HepG2 (cell line): ENCODE results near the gene TXNDC11. TPM values are rescaled to one million over a fixed set of nuclear protein-coding genes. Genes with fewer than 3 reads are reported as not detected.

Source experiments
- ATAC-seq: fragments of 200-7000 bp; cut with Tn5 transposase; 3 replicates; pipeline ENCODE4 v1.9.1; 2020; ENCODE audit warnings: mild to moderate bottlenecking, moderate library complexity
- BruUV-seq: library from RNA; stranded (reverse); fragments of 400-500 nt; replicated peaks from 2 replicates; lab custom pipeline; 2021; lab: Mats Ljungman, UMichigan
- CTCF ChIA-PET: fragments of 300-600 bp; formaldehyde crosslinking; extraction: SDS; loops from one replicate; lab custom pipeline; 2021; ENCODE audit warnings: low total read pairs, inconsistent platforms, low intra/inter-chr PET ratio; lab: Yijun Ruan, JAX
- POLR2A ChIA-PET: fragments of 350-600 bp; sonication (Branson Sonifier 250); formaldehyde crosslinking; loops from one replicate; lab custom pipeline; 2020; ENCODE audit warnings: antibody characterized with exemption, inconsistent platforms; lab: Yijun Ruan, JAX
- DNase-seq: peaks from one replicate; pipeline ENCODE4 v3.0.0-alpha.2; 2015; ENCODE audit warnings: low spot score
- FAIRE-seq: peaks from 3 replicates; lab custom pipeline; 2011; peaks lifted over from hg19 to GRCh38; lab: Jason Lieb, UNC
- H2AFZ ChIP-seq: one replicate; pipeline ENCODE4 v1.6.1; 2011; ENCODE audit warnings: low read length, inconsistent platforms
- H3K27ac ChIP-seq: fragments of 300-600 bp; 3 replicates; pipeline ENCODE4 v1.8.0; 2011; ENCODE audit warnings: mixed run types, mild to moderate bottlenecking, mixed read lengths, low read length, inconsistent platforms; ENCODE audit not compliant: insufficient read depth; ENCODE audit errors: extremely low read length
- H3K27me3 ChIP-seq, 2 experiments: fragments of 200-600 bp in 1 of 2; 2 replicates in 1 of 2; 3 replicates in 1 of 2; pipeline versions ENCODE4 v1.6.0 to v1.8.0; 2011; ENCODE audit warnings: low read length in 2 of 2, mild to moderate bottlenecking in 2 of 2, moderate library complexity in 2 of 2, inconsistent platforms in 1 of 2; ENCODE audit not compliant: insufficient read depth in 2 of 2, control insufficient read depth in 1 of 2
- H3K36me3 ChIP-seq, 2 experiments: fragments of 200-600 bp in 1 of 2; replicated peaks in 1 of 2; 2 replicates in 1 of 2; 3 replicates in 1 of 2; pipeline versions ENCODE4 v1.5.1 to v1.8.0; 2011; ENCODE audit warnings: low read length in 2 of 2, inconsistent platforms in 1 of 2; ENCODE audit not compliant: insufficient read depth in 2 of 2, control insufficient read depth in 1 of 2
- H3K4me1 ChIP-seq: 2 replicates; pipeline ENCODE4 v1.5.1; 2012; ENCODE audit warnings: low read length, inconsistent platforms; ENCODE audit not compliant: insufficient read depth
- H3K4me2 ChIP-seq: 2 replicates; pipeline ENCODE4 v1.6.0; 2011; ENCODE audit warnings: low read depth, low read length, inconsistent platforms
- H3K4me3 ChIP-seq, 3 experiments: fragments of 200-600 bp in 1 of 3; sonication (generic), shearing (Covaris generic) in 1 of 3; replicated peaks in 1 of 3; 2 replicates each; pipeline ENCODE4 v1.5.1; 2011 to 2016; ENCODE audit warnings: low read length in 3 of 3, inconsistent platforms in 2 of 3, low read depth in 2 of 3, mild to moderate bottlenecking in 2 of 3, control low read depth in 1 of 3, mixed read lengths in 1 of 3; ENCODE audit not compliant: insufficient read depth in 1 of 3
- H3K79me2 ChIP-seq: one replicate; pipeline ENCODE4 v1.6.1; 2011; ENCODE audit warnings: low read length, inconsistent platforms; ENCODE audit not compliant: insufficient read depth
- H3K9ac ChIP-seq: 2 replicates; pipeline ENCODE4 v1.6.0; 2011; ENCODE audit warnings: mild to moderate bottlenecking, low read depth, low read length, inconsistent platforms; ENCODE audit not compliant: insufficient read depth
- H3K9me3 ChIP-seq: 2 replicates; pipeline ENCODE4 v1.5.1; 2012; ENCODE audit warnings: mild to moderate bottlenecking, low read length
- H4K20me1 ChIP-seq: 2 replicates; pipeline ENCODE4 v1.6.0; 2011; ENCODE audit warnings: inconsistent platforms, mild to moderate bottlenecking, low read length, moderate library complexity; ENCODE audit not compliant: insufficient read depth
- CREM ChIP-seq, 2 experiments: sonication (generic) in 1 of 2; formaldehyde crosslinking in 1 of 2; IDR thresholded peaks; 2 replicates each; pipeline versions ENCODE4 v1.4.0 to v1.6.1; 2016 to 2020; ENCODE audit warnings: antibody characterized with exemption in 1 of 2, mild to moderate bottlenecking in 1 of 2, missing genetic modification reagents in 1 of 2
- DNMT1 ChIP-seq: sonication (generic); formaldehyde crosslinking; IDR thresholded peaks from 2 replicates; pipeline ENCODE4 v1.5.1; 2020; ENCODE audit warnings: mild to moderate bottlenecking, missing genetic modification reagents
- ETS1 ChIP-seq: sonication (generic); formaldehyde crosslinking; IDR thresholded peaks from 2 replicates; pipeline ENCODE4 v1.4.0; 2020; ENCODE audit warnings: missing genetic modification reagents
- FOXK2 ChIP-seq: fragments of 450-650 bp; IDR thresholded peaks from 2 replicates; pipeline ENCODE4 v1.6.1; 2016
- ISX ChIP-seq: sonication (generic); formaldehyde crosslinking; conservative IDR thresholded peaks from 2 replicates; pipeline ENCODE4 v1.5.0; 2020; ENCODE audit warnings: missing genetic modification reagents
- KDM2A ChIP-seq: sonication (generic); formaldehyde crosslinking; IDR thresholded peaks from 2 replicates; pipeline ENCODE4 v1.4.0; 2020; ENCODE audit warnings: low read depth, missing genetic modification reagents, borderline replicate concordance
- KMT2B ChIP-seq: IDR thresholded peaks from 2 replicates; pipeline ENCODE4 v1.6.1; 2016; ENCODE audit warnings: missing genetic modification reagents, missing compliant biosample characterization
- NAIF1 ChIP-seq: sonication (generic); formaldehyde crosslinking; IDR thresholded peaks from 2 replicates; pipeline ENCODE4 v1.5.0; 2020; ENCODE audit warnings: mild to moderate bottlenecking, missing genetic modification reagents, borderline replicate concordance
- ZBTB3 ChIP-seq: sonication (generic); formaldehyde crosslinking; IDR thresholded peaks from 2 replicates; pipeline ENCODE4 v1.4.0; 2020; ENCODE audit warnings: low read depth, mild to moderate bottlenecking, moderate library complexity, missing genetic modification reagents, borderline replicate concordance
- ZBTB7A ChIP-seq: sonication (generic); formaldehyde crosslinking; IDR thresholded peaks from 2 replicates; pipeline ENCODE4 v1.8.0; 2022; ENCODE audit warnings: mild to moderate bottlenecking, missing genetic modification reagents
- ZNF446 ChIP-seq: sonication (generic); formaldehyde crosslinking; IDR thresholded peaks from 2 replicates; pipeline ENCODE4 v1.5.0; 2020; ENCODE audit warnings: mild to moderate bottlenecking, missing genetic modification reagents
- ZNF766 ChIP-seq: sonication (generic); formaldehyde crosslinking; IDR thresholded peaks from 2 replicates; pipeline ENCODE4 v1.5.0; 2020; ENCODE audit warnings: missing genetic modification reagents, borderline replicate concordance
- ZNF770 ChIP-seq: sonication (generic); formaldehyde crosslinking; IDR thresholded peaks from 2 replicates; pipeline ENCODE4 v1.5.0; 2020; ENCODE audit warnings: mild to moderate bottlenecking, missing genetic modification reagents
- ZNF772 ChIP-seq: sonication (generic); formaldehyde crosslinking; IDR thresholded peaks from 2 replicates; pipeline ENCODE4 v1.5.0; 2020; ENCODE audit warnings: mild to moderate bottlenecking, missing genetic modification reagents
- WGBS: methylation state at CpG from one replicate; pipeline ENCODE4 v1.1.6; 2017; ENCODE audit warnings: low lambda C conversion rate; 5-methylcytosine and 5-hydroxymethylcytosine counted together
- in situ Hi-C: cut with HindIII; loops from 2 replicates; pipeline ENCODE4 v1.10.0; 2017; ENCODE audit warnings: low pct_unique_long_range_greater_than_20kb; ENCODE audit not compliant: extremely low pct_ligation_motif_present
- intact Hi-C: fragments of 100-400 bp; cut with micrococcal nuclease; formaldehyde crosslinking; loops from one replicate; pipeline ENCODE4 v1.10.0; 2022; ENCODE audit not compliant: unreplicated experiment
- polyA plus RNA-seq, 8 experiments: library from polyadenylated mRNA; depleted of rRNA in 3 of 8; stranded (reverse) in 7 of 8; unstranded in 1 of 8; fragments of >200 nt; fragmentation: Illumina TruSeq in 4 of 8; extraction: Trizol in 4 of 8; gene quantifications; 2 replicates each; pipeline versions ENCODE4 v1.2.1 to v1.2.3, GENCODE V29; 2011 to 2016; ENCODE audit warnings: low read depth in 4 of 8, missing spikeins in 1 of 8, mixed read lengths in 1 of 8; ENCODE audit not compliant: insufficient read depth in 1 of 8
- total RNA-seq, 5 experiments: library from RNA; depleted of rRNA; stranded (reverse); fragments of >200 nt; fragmentation: Illumina TruSeq; extraction: Trizol; gene quantifications; 2 replicates each; pipeline ENCODE4 v1.2.3, GENCODE V29; 2016; ENCODE audit warnings: low read depth in 1 of 5
- TF ChIP-seq, protein P1 (sequence below): IDR thresholded peaks from 2 replicates; pipeline ENCODE4 v1.6.1; 2016; ENCODE audit warnings: low read depth
- TF ChIP-seq, protein P2 (sequence below): sonication (generic); formaldehyde crosslinking; IDR thresholded peaks from 2 replicates; pipeline ENCODE4 v1.4.0; 2020; ENCODE audit warnings: mild to moderate bottlenecking, missing genetic modification reagents

TXNDC11 gene
- total and polyA plus RNA-seq, 2 of the 13 experiments (the other 11 are each of a cell fraction or from before 2014, with no cell fraction given): 74.9 to 123 TPM

DNA sequence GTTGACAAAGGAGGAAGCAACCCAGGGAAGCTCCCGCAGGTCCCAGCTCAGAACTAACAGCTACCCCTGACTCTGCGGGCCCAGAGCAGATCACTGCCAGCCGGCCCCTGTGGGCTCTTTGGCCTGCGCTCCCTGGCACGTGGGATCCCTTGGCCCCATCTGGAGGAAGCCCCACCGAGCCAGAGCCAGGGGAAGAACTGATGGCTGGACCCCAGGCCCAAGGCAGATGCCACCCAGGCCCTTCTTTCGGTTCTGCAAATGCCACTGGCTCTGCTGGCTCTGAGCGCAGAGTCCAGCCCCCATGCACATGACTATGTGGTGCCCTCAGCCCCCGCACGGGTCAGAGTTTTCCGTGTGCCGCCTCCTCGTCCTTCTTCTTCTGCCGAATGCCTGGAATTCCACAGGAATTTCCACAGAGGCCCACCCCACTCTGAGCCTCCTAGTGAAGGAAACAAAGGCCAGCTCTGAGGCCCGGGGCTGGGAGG, 110.2 kb downstream of the TXNDC11 start:
- in situ Hi-C loops: no loop called here
- no peaks in the 10 kb centered on the region for H3K9me3 ChIP-seq
- TF ChIP-seq ISX (CRISPR knock-in tag) (no peak), NAIF1 (CRISPR knock-in tag) (no peak), ZNF766 (no peak), DNMT1 (CRISPR knock-in tag) (0 out of 2 replicates have a peak, but pooled peaks have one; percentile 2), CREM (IDR thresholded peaks at IDR 0.05) (no peak), CREM (CRISPR knock-in tag; IDR thresholded peaks at IDR 0.05) (no peak), KDM2A (no peak), ZBTB3 (CRISPR knock-in tag) (no peak), ZNF446 (CRISPR knock-in tag) (no peak), KMT2B (CRISPR knock-in tag) (no peak), ZNF772 (CRISPR knock-in tag) (peak; percentile 69; the same call in 1 of the 2 replicates), ZNF770 (no peak), ZBTB7A (CRISPR knock-in tag) (peak; percentile 80), FOXK2 (no peak), ETS1 (CRISPR knock-in tag) (no peak)
- TF ChIP-seq, protein P1, sequence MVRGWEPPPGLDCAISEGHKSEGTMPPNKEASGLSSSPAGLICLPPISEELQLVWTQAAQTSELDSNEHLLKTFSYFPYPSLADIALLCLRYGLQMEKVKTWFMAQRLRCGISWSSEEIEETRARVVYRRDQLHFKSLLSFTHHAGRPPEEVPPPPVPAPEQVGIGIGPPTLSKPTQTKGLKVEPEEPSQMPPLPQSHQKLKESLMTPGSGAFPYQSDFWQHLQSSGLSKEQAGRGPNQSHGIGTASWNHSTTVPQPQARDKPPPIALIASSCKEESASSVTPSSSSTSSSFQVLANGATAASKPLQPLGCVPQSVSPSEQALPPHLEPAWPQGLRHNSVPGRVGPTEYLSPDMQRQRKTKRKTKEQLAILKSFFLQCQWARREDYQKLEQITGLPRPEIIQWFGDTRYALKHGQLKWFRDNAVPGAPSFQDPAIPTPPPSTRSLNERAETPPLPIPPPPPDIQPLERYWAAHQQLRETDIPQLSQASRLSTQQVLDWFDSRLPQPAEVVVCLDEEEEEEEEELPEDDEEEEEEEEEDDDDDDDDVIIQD (CRISPR knock-in tag): no peak
- TF ChIP-seq, protein P2, sequence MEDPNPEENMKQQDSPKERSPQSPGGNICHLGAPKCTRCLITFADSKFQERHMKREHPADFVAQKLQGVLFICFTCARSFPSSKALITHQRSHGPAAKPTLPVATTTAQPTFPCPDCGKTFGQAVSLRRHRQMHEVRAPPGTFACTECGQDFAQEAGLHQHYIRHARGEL: no peak

More for the DNA sequence above, 110.2 kb downstream of the TXNDC11 start:
- DNase-seq: peak; percentile 63
- peak; percentile 72 for ATAC-seq
- ChIA-PET CTCF (no interaction called here), POLR2A (interaction anchor here (0.5 to 2.5 kb wide), 7 partner anchors 8 to 110 kb away, joined by 3 to 10 read pairs (median 4); partner anchors contain the start of genes LITAF and TXNDC11)
- H3K4me3 ChIP-seq: peak overlapping the region; percentile 41 to 70 (median 52)
- peaks cover 64% of the 10 kb centered on the region for H3K4me1 ChIP-seq
- peak overlapping the region; percentile 88 for H3K4me2 ChIP-seq
- 2% methylated on average over 15 of the region's 15 CpGs for WGBS
- peaks cover 0 to 13% of the 10 kb centered on the region in 2 experiments; a peak in 2 of 5 replicates for H3K27me3 ChIP-seq
- intact Hi-C loops: loop anchor here (1.0 kb wide), 1 partner anchor 20 kb away; no protein-coding TSS in a partner anchor
- FAIRE-seq: no peak
- BruUV-seq: no TSS peak
- peak overlapping the region; percentile 61 for H2AFZ ChIP-seq
- H4K20me1 ChIP-seq: no peaks in the 10 kb centered on the region
- peak overlapping the region; percentile 61 for H3K9ac ChIP-seq
- no peaks in the 10 kb centered on the region for H3K79me2 ChIP-seq
- no peak overlapping the region for H3K27ac ChIP-seq
- no peaks in the 10 kb centered on the region for H3K36me3 ChIP-seq
